ENCODE data around the gene MFF. TPM values are rescaled to one million over a fixed set of nuclear protein-coding genes. Genes with fewer than 3 reads are reported as not detected.

Gene MFF
- polyA plus RNA-seq, 3 donors, result 39.4 to 100 (median 91.7) TPM

DNA sequence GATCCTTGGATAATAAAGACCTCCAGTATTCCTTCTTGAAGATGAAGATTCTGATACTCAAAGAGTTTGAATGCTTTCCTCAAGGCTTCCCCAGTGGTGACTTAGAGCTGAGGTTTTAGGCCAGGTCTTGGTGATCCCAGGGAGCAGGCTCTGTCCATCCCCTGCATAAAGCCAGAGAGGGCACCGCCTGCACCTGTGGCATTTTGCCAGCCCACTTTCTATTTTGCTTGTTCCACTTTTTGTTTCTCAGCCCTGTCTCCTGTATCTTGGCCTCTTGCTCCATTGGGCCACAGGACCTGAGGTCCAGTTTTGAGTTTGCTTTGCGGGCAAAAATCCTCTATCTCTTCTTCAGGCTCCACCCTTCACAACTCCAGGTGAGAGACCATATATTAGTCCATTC lies 69.3 kb downstream of the MFF start:
- no peak for DNase-seq
- Histone ChIP-seq H3K9me3 (replicated peaks in 1 of 2; ENCODE audit: control insufficient read depth in 1 of 2, insufficient read depth in 1 of 2, low read length in 2 of 2) (no peaks in the 10 kb centered on the region), H2AFZ (ENCODE audit: insufficient read depth, low read depth, low read length, poor library complexity, severe bottlenecking) (no peak overlapping the region), H3K4me3 (replicated peaks in 1 of 3; ENCODE audit: low read depth in 2 of 3, low read length in 3 of 3) (no peak overlapping the region), H3K9ac (ENCODE audit: insufficient read depth, low read length, poor library complexity, severe bottlenecking) (no peak overlapping the region), H3K36me3 (replicated peaks in 1 of 2; ENCODE audit: control insufficient read depth in 1 of 2, insufficient read depth in 2 of 2, low read length in 2 of 2) (no peaks in the 10 kb centered on the region), H3K27ac (ENCODE audit: low read depth in 1 of 2, low read length in 2 of 2) (no peak overlapping the region), H3K4me2 (replicated peaks; ENCODE audit: extremely low read depth, low read length, poor library complexity, severe bottlenecking) (no peak overlapping the region), H3K79me2 (ENCODE audit: insufficient read depth, low read length) (no peaks in the 10 kb centered on the region), H3K4me1 (ENCODE audit: control insufficient read depth in 1 of 2, insufficient read depth in 2 of 2, low read length in 2 of 2) (peaks cover 16 to 31% of the 10 kb centered on the region in 2 donors), H4K20me1 (ENCODE audit: insufficient read depth, low read length) (no peaks in the 10 kb centered on the region), H3K27me3 (ENCODE audit: control insufficient read depth in 2 of 2, insufficient read depth in 2 of 2, low read length in 2 of 2) (no peaks in the 10 kb centered on the region)
- Mint-ChIP-seq H3K4me3 (no peak overlapping the region), H3K9me3 (peaks cover 0 to 2% (median 0%) of the 10 kb centered on the region in 7 donors), H3K36me3 (no peaks in the 10 kb centered on the region), H3K27me3 (ENCODE audit: low read depth in 3 of 3) (peaks cover 0 to 7% (median 2%) of the 10 kb centered on the region in 3 donors), H3K4me1 (peaks cover 44% of the 10 kb centered on the region), H3K27ac (peak overlapping the region in 3 of 7 donors; percentile 33 to 77 (median 73))
- 44% methylated on average over 2 of the region's 2 CpGs for WGBS (ENCODE audit: insufficient coverage)
- intact Hi-C loops (cut with micrococcal nuclease), result no loop called here
- TF ChIP-seq, protein P1, sequence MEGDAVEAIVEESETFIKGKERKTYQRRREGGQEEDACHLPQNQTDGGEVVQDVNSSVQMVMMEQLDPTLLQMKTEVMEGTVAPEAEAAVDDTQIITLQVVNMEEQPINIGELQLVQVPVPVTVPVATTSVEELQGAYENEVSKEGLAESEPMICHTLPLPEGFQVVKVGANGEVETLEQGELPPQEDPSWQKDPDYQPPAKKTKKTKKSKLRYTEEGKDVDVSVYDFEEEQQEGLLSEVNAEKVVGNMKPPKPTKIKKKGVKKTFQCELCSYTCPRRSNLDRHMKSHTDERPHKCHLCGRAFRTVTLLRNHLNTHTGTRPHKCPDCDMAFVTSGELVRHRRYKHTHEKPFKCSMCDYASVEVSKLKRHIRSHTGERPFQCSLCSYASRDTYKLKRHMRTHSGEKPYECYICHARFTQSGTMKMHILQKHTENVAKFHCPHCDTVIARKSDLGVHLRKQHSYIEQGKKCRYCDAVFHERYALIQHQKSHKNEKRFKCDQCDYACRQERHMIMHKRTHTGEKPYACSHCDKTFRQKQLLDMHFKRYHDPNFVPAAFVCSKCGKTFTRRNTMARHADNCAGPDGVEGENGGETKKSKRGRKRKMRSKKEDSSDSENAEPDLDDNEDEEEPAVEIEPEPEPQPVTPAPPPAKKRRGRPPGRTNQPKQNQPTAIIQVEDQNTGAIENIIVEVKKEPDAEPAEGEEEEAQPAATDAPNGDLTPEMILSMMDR (IDR thresholded peaks at IDR 0.05), result no peak

DNA sequence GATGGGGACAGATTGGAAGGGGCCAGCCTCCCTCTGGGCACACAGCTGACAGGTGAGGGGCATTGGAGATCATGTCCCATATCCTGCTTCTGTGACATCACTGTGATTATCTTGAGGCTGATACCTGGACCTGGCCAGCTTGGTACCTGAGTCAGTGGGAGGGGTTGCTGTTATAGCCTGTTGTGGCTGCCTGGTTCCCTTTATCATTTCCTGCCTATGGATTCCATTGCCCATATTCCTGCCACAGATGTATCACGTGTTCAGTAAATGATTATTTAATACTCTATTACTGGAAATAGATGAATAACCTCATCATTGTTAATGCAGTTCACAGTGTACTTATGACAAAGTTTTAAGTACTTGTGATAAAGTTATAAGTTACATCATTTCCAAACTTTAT lies 70.5 kb downstream of the MFF start:
- H3K9me3 Mint-ChIP-seq, result no peaks in the 10 kb centered on the region
- intact Hi-C loops (cut with micrococcal nuclease), result no loop called here
- Histone ChIP-seq H3K36me3 (replicated peaks in 1 of 2; ENCODE audit: control insufficient read depth in 1 of 2, insufficient read depth in 2 of 2, low read length in 2 of 2) (no peaks in the 10 kb centered on the region), H3K4me1 (ENCODE audit: control insufficient read depth in 1 of 2, insufficient read depth in 2 of 2, low read length in 2 of 2) (peaks cover 16 to 31% of the 10 kb centered on the region in 2 donors), H3K79me2 (ENCODE audit: insufficient read depth, low read length) (no peaks in the 10 kb centered on the region), H3K27ac (ENCODE audit: low read depth in 1 of 2, low read length in 2 of 2) (no peak overlapping the region), H3K4me2 (replicated peaks; ENCODE audit: extremely low read depth, low read length, poor library complexity, severe bottlenecking) (no peak overlapping the region), H3K9me3 (replicated peaks in 1 of 2; ENCODE audit: control insufficient read depth in 1 of 2, insufficient read depth in 1 of 2, low read length in 2 of 2) (no peaks in the 10 kb centered on the region), H3K4me3 (replicated peaks in 1 of 3; ENCODE audit: low read depth in 2 of 3, low read length in 3 of 3) (no peak overlapping the region), H3K27me3 (ENCODE audit: control insufficient read depth in 2 of 2, insufficient read depth in 2 of 2, low read length in 2 of 2) (no peaks in the 10 kb centered on the region), H2AFZ (ENCODE audit: insufficient read depth, low read depth, low read length, poor library complexity, severe bottlenecking) (no peak overlapping the region), H3K9ac (ENCODE audit: insufficient read depth, low read length, poor library complexity, severe bottlenecking) (no peak overlapping the region), H4K20me1 (ENCODE audit: insufficient read depth, low read length) (no peaks in the 10 kb centered on the region)
- H3K27ac Mint-ChIP-seq, result peak overlapping the region in 1 of 7 donors; percentile 50
- H3K4me1 Mint-ChIP-seq, result peaks cover 44% of the 10 kb centered on the region
- TF ChIP-seq, protein P1 (IDR thresholded peaks at IDR 0.05), result no peak
- WGBS (ENCODE audit: insufficient coverage), result no CpG with 5 or more reads among the region's 1 CpG
- H3K36me3 Mint-ChIP-seq, result no peaks in the 10 kb centered on the region
- peaks cover 0 to 2% (median 2%) of the 10 kb centered on the region in 3 donors for H3K27me3 Mint-ChIP-seq (ENCODE audit: low read depth in 3 of 3)
- no peak for DNase-seq
- no peak overlapping the region for H3K4me3 Mint-ChIP-seq

Data from CD14-positive monocyte (primary cell).